ENCODE measurements around the gene FXYD1. TPM values are rescaled to one million over a fixed set of nuclear protein-coding genes. Genes with fewer than 3 reads are reported as not detected.
A peak's percentile ranks its signal among the peaks of the same experiment; 100 is the strongest.

FXYD1 gene
- total RNA-seq, 1 experiment from 2014 or later, result 13.3 TPM

GRCh38 chr19:35115177-35115951 lies 23.3 kb upstream of the FXYD1 start, which contains the start of gene FXYD3 (continued):
- TF ChIP-seq ZBTB43 (CRISPR knock-in tag; IDR thresholded peaks at IDR 0.05) (no peak), NR2C2 (CRISPR knock-in tag; IDR thresholded peaks at IDR 0.05) (no peak), E2F1 (CRISPR knock-in tag; IDR thresholded peaks at IDR 0.05) (no peak), ZNF425 (CRISPR knock-in tag; conservative IDR thresholded peaks at IDR 0.05) (no peak), ZNF671 (CRISPR knock-in tag; IDR thresholded peaks at IDR 0.05) (no peak), ATF3 (CRISPR knock-in tag; conservative IDR thresholded peaks at IDR 0.05) (no peak), GABPB1 (CRISPR knock-in tag; IDR thresholded peaks at IDR 0.05) (no peak), E2F4 (CRISPR knock-in tag; IDR thresholded peaks at IDR 0.05; ENCODE audit: borderline replicate concordance, low read depth) (no peak)

GRCh38 chr19:35116072-35116801 lies 22.4 kb upstream of the FXYD1 start:
- ChIA-PET POLR2A (no interaction called here), CTCF (interaction anchor here (0.8 to 3.4 kb wide), 9 partner anchors 9 to 237 kb away, joined by 3 to 61 read pairs (median 14); partner anchors contain the start of genes FXYD7 and LGI4)
- Mint-ChIP-seq H3K36me3 (no peaks in the 10 kb centered on the region), H3K27ac (peak overlapping the region; percentile 45; the same call in 1 of the 2 replicates), H3K27me3 (ENCODE audit: low read depth) (peaks cover 3% of the 10 kb centered on the region), H3K4me1 (peaks cover 40% of the 10 kb centered on the region), H3K9me3 (no peaks in the 10 kb centered on the region), H3K4me3 (peak overlapping the region; percentile 12)
- ATAC-seq, result no peak
- no peak for TF ChIP-seq GABPB1 (CRISPR knock-in tag; IDR thresholded peaks at IDR 0.05)
- no peak for TF ChIP-seq ZNF512 (CRISPR knock-in tag; IDR thresholded peaks at IDR 0.05; ENCODE audit: borderline replicate concordance)
- no peak for TF ChIP-seq GTF2I (CRISPR knock-in tag; conservative IDR thresholded peaks at IDR 0.05)
- TF ChIP-seq NR3C1 (CRISPR knock-in tag; conservative IDR thresholded peaks at IDR 0.05; ENCODE audit: low read depth), result no peak
- TF ChIP-seq AFF4 (CRISPR knock-in tag; IDR thresholded peaks at IDR 0.05; ENCODE audit: borderline replicate concordance), result no peak
- no peak for TF ChIP-seq USF2 (CRISPR knock-in tag; IDR thresholded peaks at IDR 0.05)
- no peak for TF ChIP-seq E2F4 (CRISPR knock-in tag; IDR thresholded peaks at IDR 0.05; ENCODE audit: borderline replicate concordance, low read depth)
- no peak for TF ChIP-seq IRF1 (CRISPR knock-in tag; IDR thresholded peaks at IDR 0.05)
- no peak for DNase-seq (ENCODE audit: low spot score)

Measured in WTC11 (cell line).